Stimulated activated naive CD8-positive, alpha-beta T cell treated with anti-CD3 and anti-CD28 coated beads, Interleukin-15, Interleukin-2, amounts not matched to agents 100 U/mL and 50 U/mL, for 24 hours (primary cell): Measurements from ENCODE around the gene SIX1.

ENCODE experiments used
- ATAC-seq: fragments of 150-1000 bp; cut with Tn5 transposase; one replicate; pipeline ENCODE4 v1.10.0; 2021
- DNase-seq: peaks from one replicate; pipeline ENCODE4 v3.0.0; 2021

The SIX1 gene

GRCh38 chr14:60648934-60649874 is at the start of gene SIX1:
Gene SIX1, minus strand, starts transcription at chr14:60649477. Its CDS starts 288 bp downstream, at chr14:60649189.
- peak; percentile 34 for DNase-seq
- peak; percentile 64 for ATAC-seq

GRCh38 chr14:60695327-60695726 is 46.0 kb upstream of the SIX1 start:
- ATAC-seq (no peak), DNase-seq (no peak)

GRCh38 chr14:60691383-60692113 is 42.3 kb upstream of the SIX1 start:
- DNase-seq (no peak), ATAC-seq (no peak)

DNA sequence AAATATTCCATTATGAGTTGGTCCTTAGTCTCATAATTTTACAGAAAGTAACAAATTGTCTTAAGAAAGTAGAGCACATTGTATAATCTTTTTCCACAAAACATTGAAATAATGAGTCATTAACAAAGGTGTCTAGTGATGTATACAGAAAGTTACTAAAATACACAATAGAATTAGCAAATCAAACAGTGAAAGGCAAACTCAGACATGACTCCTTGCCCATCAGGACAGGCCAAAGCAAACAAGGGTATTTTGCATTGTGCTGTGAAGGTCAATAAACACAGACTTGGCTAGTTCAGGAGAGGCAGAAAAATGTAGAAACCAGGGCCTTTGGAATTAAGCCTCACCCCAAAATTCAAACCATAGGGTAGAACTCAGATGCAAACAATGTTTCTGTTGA is 37.6 kb upstream of the SIX1 start:
- DNase-seq (no peak), ATAC-seq (no peak)

- DNase-seq (no peak), ATAC-seq (no peak)
Measured at GRCh38 chr14:60684203-60684602, 34.9 kb upstream of the SIX1 start.

GRCh38 chr14:60681271-60681670 is 32.0 kb upstream of the SIX1 start:
- ATAC-seq (no peak), DNase-seq (no peak)

DNA sequence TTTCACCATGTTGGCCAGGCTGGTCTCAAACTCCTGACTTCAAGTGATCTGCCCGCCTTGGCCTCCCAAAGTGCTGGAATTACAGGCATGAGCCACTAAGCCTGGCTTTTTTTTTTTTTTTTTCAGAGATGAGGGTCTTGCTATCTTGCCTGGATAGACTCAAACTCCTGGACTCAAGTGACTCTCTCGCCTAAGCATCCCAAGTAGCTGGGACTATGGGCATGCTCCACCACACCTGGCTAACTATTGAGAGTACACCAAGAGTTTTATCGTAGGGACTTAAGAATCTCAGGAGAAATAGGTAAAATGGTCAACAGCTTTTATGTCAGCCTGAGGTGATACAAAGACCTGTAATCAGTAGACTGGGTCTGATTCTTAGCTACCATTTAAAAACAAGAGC is 31.2 kb upstream of the SIX1 start:
- no peak for ATAC-seq

GRCh38 chr14:60679566-60680258 is 30.4 kb upstream of the SIX1 start:
- ATAC-seq (no peak), DNase-seq (no peak)

More for the DNA sequence above, 31.2 kb upstream of the SIX1 start:
- no peak for DNase-seq

GRCh38 chr14:60677701-60678100 is 28.4 kb upstream of the SIX1 start:
- ATAC-seq = no peak
- DNase-seq = no peak

GRCh38 chr14:60670989-60671388 is 21.7 kb upstream of the SIX1 start:
- DNase-seq (no peak), ATAC-seq (no peak)

DNA sequence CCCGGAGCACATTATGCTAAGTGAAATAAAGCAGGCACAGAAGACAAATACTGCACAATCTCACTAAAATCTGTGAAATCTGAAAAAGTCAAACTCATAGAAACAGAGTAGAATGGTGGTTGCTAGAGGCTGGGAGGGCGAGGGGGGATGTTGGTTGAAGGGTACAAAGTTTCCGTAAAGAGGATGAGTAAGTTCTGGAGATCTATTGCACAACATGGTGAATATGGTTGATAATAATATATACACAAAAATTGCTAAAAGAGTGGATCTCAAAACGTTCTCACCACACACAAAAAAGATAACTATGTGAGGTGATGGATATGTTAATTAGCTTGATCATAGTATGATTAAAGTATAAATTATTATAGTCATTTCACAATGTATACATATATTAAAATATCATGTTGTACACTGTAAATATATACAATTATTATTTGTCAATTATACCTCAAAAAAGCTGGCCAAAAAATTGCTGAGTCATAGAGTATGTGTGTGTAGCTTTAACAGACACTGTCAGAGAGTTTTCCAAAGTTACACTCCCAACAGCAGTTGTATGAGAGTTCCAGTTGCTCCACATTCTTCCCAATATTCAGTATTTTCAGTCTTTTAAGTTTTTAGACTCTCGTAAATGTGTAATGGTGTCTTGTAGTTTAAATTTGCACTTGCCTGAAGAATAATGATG is 19.3 kb upstream of the SIX1 start:
- ATAC-seq (no peak), DNase-seq (no peak)

GRCh38 chr14:60665177-60665550 is 15.9 kb upstream of the SIX1 start:
- no peak for ATAC-seq
- DNase-seq = no peak

DNA sequence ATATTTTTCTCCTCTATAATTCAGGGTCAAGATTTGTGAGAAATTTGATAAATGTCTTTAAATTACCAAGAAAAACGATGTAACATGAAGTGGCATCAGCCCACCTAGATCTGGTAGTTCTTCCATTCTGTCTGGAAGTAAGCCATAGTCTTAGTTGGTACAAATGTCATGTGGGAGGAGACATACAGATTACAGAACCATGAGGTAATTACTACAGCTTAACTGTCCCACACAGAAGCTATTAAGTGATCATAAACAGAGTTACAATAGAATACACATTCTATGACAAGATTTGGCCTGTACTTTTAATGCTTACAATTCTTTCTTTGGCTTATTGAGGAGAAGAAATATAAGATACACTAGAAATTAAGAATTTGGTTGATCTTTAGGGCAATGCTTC is 13.7 kb upstream of the SIX1 start:
- DNase-seq = no peak
- ATAC-seq = no peak

DNA sequence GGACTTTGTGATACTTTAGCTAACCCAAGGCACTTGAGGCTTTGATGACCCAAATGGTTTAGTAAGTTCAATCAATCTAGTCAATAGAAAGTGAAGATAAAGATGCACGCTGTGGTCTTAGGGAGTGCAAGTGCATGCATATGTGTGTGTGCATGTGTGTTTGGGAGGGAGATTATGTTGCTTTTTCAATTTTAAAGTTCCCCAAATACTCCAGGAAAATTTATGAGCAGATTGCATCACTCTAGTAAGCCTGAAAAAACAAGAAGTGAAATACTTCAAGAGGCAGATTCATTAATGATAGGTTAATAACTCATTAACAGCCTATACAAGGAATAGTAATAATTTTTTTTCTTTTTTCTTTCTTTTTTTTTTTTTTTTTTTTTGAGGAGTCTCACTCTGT is 12.4 kb upstream of the SIX1 start:
- DNase-seq = no peak
- no peak for ATAC-seq

- no peak for ATAC-seq
- DNase-seq = no peak
Measured at GRCh38 chr14:60658909-60659585, 9.8 kb upstream of the SIX1 start.

DNA sequence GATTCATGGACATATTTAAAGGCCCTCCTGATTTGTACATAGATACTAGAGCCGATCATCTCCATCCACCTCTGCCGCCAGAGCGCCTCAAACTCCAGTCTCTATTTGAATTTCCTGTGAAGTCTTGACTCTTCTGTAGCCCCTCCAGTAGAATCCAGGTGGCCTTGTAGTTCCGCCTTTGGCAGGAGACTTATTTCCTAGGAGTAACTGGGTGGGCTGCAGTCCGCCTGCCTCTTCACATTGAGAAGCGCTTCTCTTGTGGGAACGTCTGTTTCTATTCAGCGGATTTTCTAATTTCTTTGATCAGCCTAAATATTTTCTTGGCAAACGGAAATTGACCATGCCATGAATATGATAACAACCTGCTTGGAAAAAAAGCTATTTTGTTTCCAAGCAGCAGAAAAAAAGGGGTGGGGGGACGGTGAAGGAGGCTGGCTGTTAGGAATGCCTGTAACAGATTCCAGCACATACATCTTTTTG is 9.0 kb upstream of the SIX1 start:
- DNase-seq = no peak
- no peak for ATAC-seq

DNA sequence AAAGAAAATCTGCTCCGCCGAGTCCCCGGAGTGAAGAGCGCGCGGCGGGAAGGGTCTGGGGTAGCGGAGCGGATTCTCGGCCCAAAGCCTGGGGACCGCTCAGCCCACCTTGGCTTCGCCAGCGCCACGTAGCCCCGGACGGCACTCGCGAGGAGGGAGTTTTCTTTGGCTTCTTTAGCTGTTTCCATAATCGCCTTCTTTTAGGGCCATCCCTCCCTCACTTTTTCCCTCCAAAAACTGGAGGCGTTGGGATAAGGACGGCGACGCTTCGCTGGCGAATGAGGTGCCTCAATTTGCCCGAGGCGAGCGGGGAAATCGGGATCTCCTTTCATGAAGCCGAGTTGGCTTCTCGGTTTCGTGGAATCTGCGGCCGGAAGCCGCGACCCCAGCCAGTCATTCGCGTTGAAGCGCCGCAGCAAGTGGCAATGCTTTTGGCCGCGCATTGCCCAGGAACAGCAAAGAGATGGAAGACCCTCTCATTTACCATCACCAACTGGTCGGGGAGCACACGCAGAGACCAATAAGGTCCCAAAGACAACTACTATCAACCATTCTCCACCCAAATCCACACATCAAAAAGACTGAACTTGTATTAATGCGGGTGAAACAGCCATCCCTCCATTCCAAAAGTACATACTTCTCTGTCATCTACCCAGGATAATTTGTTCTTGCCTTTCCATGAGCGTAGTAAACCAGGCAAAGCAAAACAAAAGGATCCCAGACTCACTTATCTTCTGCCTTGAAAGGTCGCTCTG is 8.4 kb upstream of the SIX1 start:
- DNase-seq (peak; percentile 12), ATAC-seq (no peak)

DNA sequence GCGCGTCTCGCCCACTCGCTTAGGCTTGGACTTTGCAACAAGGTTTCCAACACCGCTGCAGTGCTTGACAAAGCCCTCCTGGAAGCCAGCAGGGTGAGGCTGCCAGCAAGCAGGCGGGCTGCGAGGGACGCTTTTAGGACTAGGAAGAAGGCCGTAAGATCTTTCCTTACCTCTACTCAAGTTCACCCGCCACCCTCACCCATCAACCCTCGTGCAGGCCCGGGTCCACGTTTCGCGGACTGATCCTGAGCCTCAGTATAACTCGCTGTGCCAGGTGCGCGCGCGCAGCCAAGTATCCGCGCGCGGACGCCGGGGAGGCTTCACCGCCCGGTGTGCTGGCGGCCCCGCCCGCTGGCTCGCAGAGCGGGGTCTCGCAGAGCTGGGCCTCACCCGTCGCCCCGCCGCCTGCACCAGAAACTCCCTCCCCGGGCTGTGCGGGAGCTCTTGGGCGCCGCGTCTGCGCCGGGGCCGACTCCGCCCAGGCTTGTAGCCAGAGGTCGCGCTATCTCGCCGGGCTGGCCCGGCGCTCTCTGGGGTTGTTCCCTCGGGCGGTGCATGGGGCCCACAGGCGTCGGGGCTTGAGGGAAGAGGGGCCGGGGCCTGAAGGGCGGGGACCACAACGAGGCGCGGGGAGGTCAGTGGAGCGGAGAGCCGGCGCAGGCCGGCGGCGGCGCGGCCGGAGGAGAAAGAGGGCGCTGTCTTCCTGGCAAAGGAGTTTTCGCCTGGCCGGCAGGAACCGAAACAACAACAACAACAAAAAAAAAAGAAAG is 7.6 kb upstream of the SIX1 start:
- DNase-seq (peak; percentile 48), ATAC-seq (peak; percentile 64)

- no peak for DNase-seq
Measured at GRCh38 chr14:60655898-60656685, 6.8 kb upstream of the SIX1 start.

More at GRCh38 chr14:60655898-60656685, 6.8 kb upstream of the SIX1 start:
- no peak for ATAC-seq
